ENCODE data around the gene KIAA2012. TPM values are rescaled to one million over a fixed set of nuclear protein-coding genes. Genes with fewer than 3 reads are reported as not detected.

The KIAA2012 gene
- total and polyA plus RNA-seq, 2 donors (not counting 1 experiment from before 2014, with no cell fraction given): not detected

GRCh38 chr2:202035089-202035940 lies 37.7 kb upstream of the KIAA2012 start:
- Histone ChIP-seq H3K27ac (ENCODE audit: low read length in 2 of 2) (no peak overlapping the region), H2AFZ (ENCODE audit: insufficient read depth, low read depth, low read length, poor library complexity, severe bottlenecking) (peak overlapping the region; percentile 84), H3K9me3 (ENCODE audit: control extremely low read depth in 1 of 3, control insufficient read depth in 2 of 3, insufficient read depth in 1 of 3, low read length in 2 of 3) (peaks cover 0 to 14% (median 0%) of the 10 kb centered on the region in 3 donors), H3K9ac (ENCODE audit: low read length) (peak overlapping the region; percentile 80), H3K36me3 (replicated peaks in 1 of 2; ENCODE audit: control extremely low read depth in 1 of 2, control insufficient read depth in 1 of 2, extremely low read depth in 1 of 2, insufficient read depth in 2 of 2, low read length in 1 of 2) (no peaks in the 10 kb centered on the region), H3K4me1 (ENCODE audit: control insufficient read depth in 2 of 2, insufficient read depth in 2 of 2, low read length in 2 of 2) (peaks cover 20 to 25% of the 10 kb centered on the region in 2 donors), H3K4me3 (ENCODE audit: control extremely low read depth in 1 of 5, extremely low read depth in 1 of 5, insufficient read depth in 1 of 5, low read depth in 2 of 5, low read length in 4 of 5) (peak overlapping the region in 4 of 5 experiments; percentile 52 to 89 (median 78)), H3K4me2 (replicated peaks; ENCODE audit: low read depth, low read length, poor library complexity, severe bottlenecking) (peak overlapping the region; percentile 98), H3K79me2 (ENCODE audit: control insufficient read depth, insufficient read depth, low read length) (no peaks in the 10 kb centered on the region), H3K27me3 (replicated peaks in 1 of 4; ENCODE audit: control extremely low read depth in 1 of 4, control insufficient read depth in 3 of 4, insufficient read depth in 4 of 4, low read length in 3 of 4) (peaks cover 0 to 53% (median 42%) of the 10 kb centered on the region in 4 experiments), H4K20me1 (ENCODE audit: control insufficient read depth, insufficient read depth, low read length, poor library complexity, severe bottlenecking) (no peaks in the 10 kb centered on the region)
- ChIA-PET CTCF (no interaction called here), POLR2A (no interaction called here)
- H3K4me1 Mint-ChIP-seq: peaks cover 13% of the 10 kb centered on the region
- intact Hi-C loops (cut with micrococcal nuclease): loop anchor here (10.0 kb wide), 4 partner anchors 199 to 879 kb away; partner anchors contain the start of genes BMPR2, CARF, SUMO1 and WDR12
- no peaks in the 10 kb centered on the region for H3K9me3 Mint-ChIP-seq (ENCODE audit: insufficient read depth)
- WGBS (ENCODE audit: insufficient coverage): 41% methylated on average over 78 of the region's 78 CpGs
- DNase-seq (peak; percentile 49), ATAC-seq (ENCODE audit: low read depth) (no peak)
- no peak overlapping the region for H3K4me3 Mint-ChIP-seq
- peak; percentile 18 for TF ChIP-seq CTCF (IDR thresholded peaks at IDR 0.05)
- peak; percentile 94 for TF ChIP-seq EZH2 (IDR thresholded peaks at IDR 0.05; ENCODE audit: borderline replicate concordance, insufficient read depth, low read depth, low read length, poor library complexity, severe bottlenecking)
- H3K27ac Mint-ChIP-seq: peak overlapping the region; percentile 65
- H3K27me3 Mint-ChIP-seq: peaks cover 36% of the 10 kb centered on the region

- WGBS (ENCODE audit: insufficient coverage): 98% methylated on average over 31 of the region's 32 CpGs
- Mint-ChIP-seq H3K4me3 (no peak overlapping the region), H3K9me3 (ENCODE audit: insufficient read depth) (no peaks in the 10 kb centered on the region), H3K4me1 (peaks cover 13% of the 10 kb centered on the region), H3K27ac (no peak overlapping the region), H3K27me3 (peaks cover 43% of the 10 kb centered on the region)
- H3K9ac ChIP-seq (ENCODE audit: low read length): no peak overlapping the region
- peaks cover 0 to 53% (median 44%) of the 10 kb centered on the region in 4 experiments for H3K27me3 ChIP-seq (replicated peaks in 1 of 4; ENCODE audit: control extremely low read depth in 1 of 4, control insufficient read depth in 3 of 4, insufficient read depth in 4 of 4, low read length in 3 of 4)
- intact Hi-C loops (cut with micrococcal nuclease): loop anchor here (10.0 kb wide), 4 partner anchors 199 to 879 kb away; partner anchors contain the start of genes BMPR2, CARF, SUMO1 and WDR12
- no peak for ATAC-seq (ENCODE audit: low read depth)
- H2AFZ ChIP-seq (ENCODE audit: insufficient read depth, low read depth, low read length, poor library complexity, severe bottlenecking): no peak overlapping the region
- H4K20me1 ChIP-seq (ENCODE audit: control insufficient read depth, insufficient read depth, low read length, poor library complexity, severe bottlenecking): no peaks in the 10 kb centered on the region
- no peaks in the 10 kb centered on the region for H3K36me3 ChIP-seq (replicated peaks in 1 of 2; ENCODE audit: control extremely low read depth in 1 of 2, control insufficient read depth in 1 of 2, extremely low read depth in 1 of 2, insufficient read depth in 2 of 2, low read length in 1 of 2)
- TF ChIP-seq CTCF (IDR thresholded peaks at IDR 0.05): no peak
- H3K4me1 ChIP-seq (ENCODE audit: control insufficient read depth in 2 of 2, insufficient read depth in 2 of 2, low read length in 2 of 2): peaks cover 20 to 25% of the 10 kb centered on the region in 2 donors
- no peaks in the 10 kb centered on the region for H3K79me2 ChIP-seq (ENCODE audit: control insufficient read depth, insufficient read depth, low read length)
- H3K27ac ChIP-seq (ENCODE audit: low read length in 2 of 2): no peak overlapping the region
- DNase-seq: no peak
- peaks cover 0 to 14% (median 0%) of the 10 kb centered on the region in 3 donors for H3K9me3 ChIP-seq (ENCODE audit: control extremely low read depth in 1 of 3, control insufficient read depth in 2 of 3, insufficient read depth in 1 of 3, low read length in 2 of 3)
- ChIA-PET CTCF (no interaction called here), POLR2A (no interaction called here)
- peak overlapping the region; percentile 98 for H3K4me2 ChIP-seq (replicated peaks; ENCODE audit: low read depth, low read length, poor library complexity, severe bottlenecking)
- no peak overlapping the region for H3K4me3 ChIP-seq (ENCODE audit: control extremely low read depth in 1 of 5, extremely low read depth in 1 of 5, insufficient read depth in 1 of 5, low read depth in 2 of 5, low read length in 4 of 5)
Measured at GRCh38 chr2:202035941-202036372, 37.1 kb upstream of the KIAA2012 start.

Measured in B cell (primary cell).